NCI-H1105 (cell line): ENCODE measurements around the gene FOSL2.

Experiments used
- DNase-seq: peaks from one replicate; lab custom pipeline; 2025; lab: John Stamatoyannopoulos, UW

The FOSL2 gene

GRCh38 chr2:28395334-28396061 is 2.8 kb downstream of the FOSL2 start:
- no peak for DNase-seq

GRCh38 chr2:28397043-28397381 is 4.4 kb downstream of the FOSL2 start:
- no peak for DNase-seq

GRCh38 chr2:28398101-28398834 is 5.6 kb downstream of the FOSL2 start:
- DNase-seq = no peak

- no peak for DNase-seq
These were observed 6.6 kb downstream of the FOSL2 start for GRCh38 chr2:28399289-28399688.

- no peak for DNase-seq
These were observed 7.3 kb downstream of the FOSL2 start for GRCh38 chr2:28399956-28400355.

- DNase-seq = no peak
These were observed 7.8 kb downstream of the FOSL2 start for GRCh38 chr2:28400419-28400818.

GRCh38 chr2:28400921-28401320 is 8.3 kb downstream of the FOSL2 start:
- no peak for DNase-seq

- no peak for DNase-seq
These were observed 8.8 kb downstream of the FOSL2 start for GRCh38 chr2:28401411-28401810.

- no peak for DNase-seq
These were observed 9.4 kb downstream of the FOSL2 start for GRCh38 chr2:28401948-28402550.

GRCh38 chr2:28403370-28403956 is 10.8 kb downstream of the FOSL2 start:
- peak; percentile 57 for DNase-seq

- DNase-seq = no peak
These were observed 11.4 kb downstream of the FOSL2 start for GRCh38 chr2:28404086-28404485.

GRCh38 chr2:28405537-28405936 is 12.9 kb downstream of the FOSL2 start:
- DNase-seq = no peak

- no peak for DNase-seq
These were observed 13.8 kb downstream of the FOSL2 start for GRCh38 chr2:28406276-28407096.

GRCh38 chr2:28407131-28407975 is 14.7 kb downstream of the FOSL2 start:
- no peak for DNase-seq

- DNase-seq = no peak
These were observed 15.5 kb downstream of the FOSL2 start for GRCh38 chr2:28407976-28408690.

- DNase-seq = no peak
These were observed 16.3 kb downstream of the FOSL2 start for GRCh38 chr2:28408764-28409599.

- DNase-seq = no peak
These were observed 18.6 kb downstream of the FOSL2 start for GRCh38 chr2:28411166-28411755.

GRCh38 chr2:28411956-28412609 is 19.4 kb downstream of the FOSL2 start:
- no peak for DNase-seq
